GM18507 (cell line): ENCODE results near the gene PBX4.

Experiments used
- DNase-seq: peaks from one replicate; pipeline ENCODE4 v3.0.0; 2011; ENCODE audit warnings: low read depth; ENCODE audit not compliant: insufficient read length; ENCODE audit errors: extremely low spot score
- FAIRE-seq: peaks from 2 replicates; lab custom pipeline; 2011; peaks lifted over from hg19 to GRCh38; lab: Jason Lieb, UNC

PBX4 gene

GRCh38 chr19:19544954-19545591 lies 73.4 kb downstream of the PBX4 start:
- no peak for FAIRE-seq
- no peak for DNase-seq

- no peak for DNase-seq
- no peak for FAIRE-seq
Measured at GRCh38 chr19:19544257-19544953, 74.1 kb downstream of the PBX4 start.

- FAIRE-seq (no peak), DNase-seq (no peak)
Measured at GRCh38 chr19:19543640-19544039, 74.8 kb downstream of the PBX4 start.

GRCh38 chr19:19543101-19543500 lies 75.4 kb downstream of the PBX4 start:
- FAIRE-seq (no peak), DNase-seq (no peak)

- DNase-seq = no peak
- FAIRE-seq = no peak
Measured at GRCh38 chr19:19542507-19542906, 76.0 kb downstream of the PBX4 start.

- DNase-seq = no peak
- no peak for FAIRE-seq
Measured at GRCh38 chr19:19541616-19542015, 76.9 kb downstream of the PBX4 start.

- FAIRE-seq (peak; percentile 69), DNase-seq (peak; percentile 54)
Measured at GRCh38 chr19:19540715-19541515, 77.6 kb downstream of the PBX4 start.

GRCh38 chr19:19540064-19540714 lies 78.3 kb downstream of the PBX4 start:
- no peak for DNase-seq

GRCh38 chr19:19539698-19540063 lies 78.8 kb downstream of the PBX4 start:
- DNase-seq = no peak
- FAIRE-seq = no peak

More at GRCh38 chr19:19540064-19540714, 78.3 kb downstream of the PBX4 start:
- no peak for FAIRE-seq

GRCh38 chr19:19538785-19539166 lies 79.7 kb downstream of the PBX4 start:
- DNase-seq = no peak
- FAIRE-seq = no peak

GRCh38 chr19:19538061-19538784 lies 80.3 kb downstream of the PBX4 start, which contains the start of gene CILP2:
Gene CILP2 (plus strand): TSS chr19:19538265. CDS start chr19:19538350, 85 bp downstream.
- FAIRE-seq (no peak), DNase-seq (no peak)

- FAIRE-seq (no peak), DNase-seq (no peak)
Measured at GRCh38 chr19:19537075-19538048, 81.1 kb downstream of the PBX4 start.

- no peak for FAIRE-seq
- no peak for DNase-seq
Measured at GRCh38 chr19:19535311-19536191, 82.9 kb downstream of the PBX4 start.

GRCh38 chr19:19534556-19535265 lies 83.8 kb downstream of the PBX4 start:
- DNase-seq (no peak), FAIRE-seq (no peak)

GRCh38 chr19:19533841-19534240 lies 84.6 kb downstream of the PBX4 start:
- DNase-seq (no peak), FAIRE-seq (no peak)

- no peak for DNase-seq
- FAIRE-seq = no peak
Measured at GRCh38 chr19:19532806-19533701, 85.4 kb downstream of the PBX4 start.
